ENCODE results near the gene BLID.

BLID gene

GRCh38 chr11:122076512-122077120, 39.4 kb downstream of the BLID start:
- DNase-seq (ENCODE audit: low read depth), result no peak

- DNase-seq (ENCODE audit: low read depth), result no peak
These were observed 41.0 kb downstream of the BLID start for GRCh38 chr11:122075016-122075415.

DNA sequence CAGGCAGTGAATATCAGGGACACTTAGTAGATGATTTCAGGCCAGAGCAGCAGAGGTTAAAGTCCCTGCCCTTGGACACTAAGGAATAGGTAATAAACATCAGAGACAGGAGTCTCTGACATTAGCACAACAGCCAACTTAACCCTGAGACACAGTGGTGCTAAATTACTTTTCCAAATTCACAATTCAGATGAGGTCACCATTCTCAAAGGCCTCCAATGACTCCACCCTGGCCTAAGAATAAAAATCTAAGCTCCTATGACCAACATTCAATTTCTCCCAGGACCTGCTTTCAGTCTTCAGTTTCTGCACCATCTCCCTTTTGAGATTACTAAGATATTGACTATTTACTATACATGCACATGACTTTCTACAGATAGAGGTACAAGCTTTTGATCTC, 42.0 kb downstream of the BLID start:
- no peak for DNase-seq (ENCODE audit: low read depth)

DNA sequence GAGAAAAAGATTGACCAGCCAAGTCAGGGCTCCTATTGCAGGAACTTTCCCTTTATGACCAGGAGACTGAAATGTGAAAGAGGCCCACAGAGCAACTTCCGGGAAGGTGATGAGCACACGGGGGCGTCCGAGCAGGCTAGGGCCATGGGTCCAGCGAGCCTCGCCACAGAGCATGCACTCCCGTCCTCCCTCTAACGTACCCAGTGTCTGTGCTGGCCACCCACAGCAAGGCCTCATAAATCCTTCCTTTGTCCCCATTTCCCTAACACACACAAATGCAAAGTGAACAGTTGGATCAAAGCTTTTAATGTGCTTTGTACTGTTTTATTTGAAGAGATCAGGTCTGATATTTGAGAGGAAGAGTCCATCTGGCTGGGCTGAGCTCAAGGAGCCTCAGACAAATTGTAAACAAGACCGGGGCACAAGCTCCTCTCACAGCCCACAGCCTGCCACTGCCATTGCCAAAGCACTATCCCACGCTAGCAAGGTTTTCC, 44.3 kb downstream of the BLID start:
- no peak for DNase-seq (ENCODE audit: low read depth)

DNA sequence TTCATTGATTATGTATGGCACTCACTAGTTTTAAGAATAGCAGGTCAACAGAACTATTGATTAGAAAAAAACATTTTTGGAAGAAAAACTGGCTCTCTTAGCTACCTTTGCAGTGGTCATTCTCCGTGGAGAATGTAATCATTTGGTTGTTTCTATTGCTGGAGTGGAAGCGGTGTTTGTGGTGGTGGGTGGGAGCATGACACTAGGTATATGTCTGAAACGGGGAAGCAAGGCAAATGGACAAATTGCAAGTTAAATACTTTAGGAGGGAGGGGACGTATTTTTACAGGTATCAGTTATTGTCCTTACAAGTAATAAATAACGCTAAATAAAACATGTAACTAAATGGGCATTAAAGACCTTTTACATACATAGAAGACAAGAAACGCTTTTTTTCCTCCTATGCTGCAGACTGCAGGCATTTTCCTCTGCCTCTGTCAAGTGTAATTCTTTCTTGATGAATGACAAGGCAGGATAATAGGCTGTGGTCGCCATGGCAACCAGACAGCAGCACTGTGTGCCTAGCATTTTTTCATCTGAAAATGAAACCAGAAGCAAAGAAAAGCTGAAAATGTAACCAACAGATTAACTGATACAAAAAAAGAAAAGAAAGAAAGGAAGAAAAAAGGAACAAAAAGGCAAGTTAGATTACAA, 46.2 kb downstream of the BLID start:
- no peak for DNase-seq (ENCODE audit: low read depth)

GRCh38 chr11:122068837-122069236, 47.2 kb downstream of the BLID start:
- DNase-seq (ENCODE audit: low read depth), result no peak

DNA sequence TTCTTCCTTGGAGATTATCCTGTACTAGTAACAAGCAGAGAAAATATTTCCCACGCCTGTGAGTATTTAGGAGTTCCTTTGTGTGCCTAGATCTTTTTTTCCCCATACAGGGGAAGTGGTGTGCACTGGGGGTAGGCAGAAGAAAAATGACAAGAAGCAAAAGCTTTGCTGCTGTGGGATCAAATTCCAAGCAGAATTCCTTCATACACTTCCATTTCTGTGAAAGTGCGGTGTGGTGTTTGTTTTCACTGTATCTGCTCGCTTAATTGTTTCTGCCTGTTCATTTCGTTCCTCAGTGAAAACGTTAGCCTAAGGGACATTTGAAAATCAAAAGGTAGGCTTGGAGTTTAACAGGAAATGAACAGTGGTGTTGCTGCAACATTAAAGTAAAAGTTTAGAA, 47.9 kb downstream of the BLID start:
- no peak for DNase-seq (ENCODE audit: low read depth)
